HG02840 (cell line): ENCODE data around the gene MSRB3.

Source experiments
- ATAC-seq: cut with Tn5 transposase; IDR thresholded peaks from one replicate; pipeline ENCODE4 v1.9.1; 2021; ENCODE audit warnings: mild to moderate bottlenecking, moderate library complexity, moderate number of reproducible peaks; ENCODE audit not compliant: unreplicated experiment, low FRiP score

Gene MSRB3

GRCh38 chr12:65324056-65324455 lies 45.6 kb downstream of the MSRB3 start:
- no peak for ATAC-seq

GRCh38 chr12:65324551-65324950 lies 46.1 kb downstream of the MSRB3 start:
- ATAC-seq: no peak

- ATAC-seq: no peak
These were observed 46.7 kb downstream of the MSRB3 start for GRCh38 chr12:65325183-65325582.

GRCh38 chr12:65326616-65327015 lies 48.1 kb downstream of the MSRB3 start:
- ATAC-seq: no peak

- ATAC-seq: no peak
These were observed 49.0 kb downstream of the MSRB3 start for GRCh38 chr12:65327207-65328076.

GRCh38 chr12:65329721-65330120 lies 51.2 kb downstream of the MSRB3 start:
- ATAC-seq: no peak

- no peak for ATAC-seq
These were observed 51.8 kb downstream of the MSRB3 start for GRCh38 chr12:65330331-65330730.

- ATAC-seq: no peak
These were observed 53.0 kb downstream of the MSRB3 start for GRCh38 chr12:65331456-65331855.

- ATAC-seq: no peak
These were observed 55.2 kb downstream of the MSRB3 start for GRCh38 chr12:65333649-65334048.

GRCh38 chr12:65334521-65334920 lies 56.0 kb downstream of the MSRB3 start:
- ATAC-seq: no peak

- no peak for ATAC-seq
These were observed 56.7 kb downstream of the MSRB3 start for GRCh38 chr12:65335021-65335714.

- no peak for ATAC-seq
These were observed 57.5 kb downstream of the MSRB3 start for GRCh38 chr12:65335981-65336380.

- ATAC-seq: no peak
These were observed 60.7 kb downstream of the MSRB3 start for GRCh38 chr12:65339161-65339560.

- no peak for ATAC-seq
These were observed 64.7 kb downstream of the MSRB3 start for GRCh38 chr12:65343230-65343629.

GRCh38 chr12:65343801-65344200 lies 65.3 kb downstream of the MSRB3 start:
- ATAC-seq: no peak

- ATAC-seq: no peak
These were observed 77.0 kb downstream of the MSRB3 start for GRCh38 chr12:65355461-65355860.

GRCh38 chr12:65362234-65363031 lies 84.0 kb downstream of the MSRB3 start:
- ATAC-seq: no peak

- ATAC-seq: no peak
These were observed 85.6 kb downstream of the MSRB3 start for GRCh38 chr12:65364046-65364445.

- ATAC-seq: no peak
These were observed 88.9 kb downstream of the MSRB3 start for GRCh38 chr12:65367396-65367795.

GRCh38 chr12:65368055-65368454 lies 89.6 kb downstream of the MSRB3 start:
- ATAC-seq: no peak

GRCh38 chr12:65372574-65372973 lies 94.1 kb downstream of the MSRB3 start:
- ATAC-seq: no peak
